Cardiac septum (tissue), 1 donor: ENCODE measurements around the gene SSTR4. TPM values are rescaled to one million over a fixed set of nuclear protein-coding genes. Genes with fewer than 3 reads are reported as not detected.
"Not testable (repeated sequence)": the region's sequence is repeated elsewhere in the genome, so short reads cannot be mapped to it uniquely, and the experiment has no call there.

ENCODE experiments used
- DNase-seq: peaks from one replicate; pipeline ENCODE4 v3.0.0-alpha.2; 2020; ENCODE audit warnings: low spot score
- intact Hi-C: fragments of 100-400 bp; cut with DNase I; formaldehyde crosslinking; loops from one replicate; pipeline ENCODE4 v1.14.0; 2022
- long read RNA-seq: library from polyadenylated mRNA; unstranded; transcript quantifications from one replicate; pipeline ENCODE4 v2.0.0, GENCODE V29; 2021
- total RNA-seq: library from RNA; stranded (reverse); fragmentation: NEBNext Ultra II Directional; extraction: Animal tissue kit (Norgen Biotek cat#: 25700); gene quantifications from one replicate; pipeline ENCODE4 v1.2.1, GENCODE V29; 2021
- donor health status: DM: no; HTN: no; CAD: no.

SSTR4 gene, protein sequence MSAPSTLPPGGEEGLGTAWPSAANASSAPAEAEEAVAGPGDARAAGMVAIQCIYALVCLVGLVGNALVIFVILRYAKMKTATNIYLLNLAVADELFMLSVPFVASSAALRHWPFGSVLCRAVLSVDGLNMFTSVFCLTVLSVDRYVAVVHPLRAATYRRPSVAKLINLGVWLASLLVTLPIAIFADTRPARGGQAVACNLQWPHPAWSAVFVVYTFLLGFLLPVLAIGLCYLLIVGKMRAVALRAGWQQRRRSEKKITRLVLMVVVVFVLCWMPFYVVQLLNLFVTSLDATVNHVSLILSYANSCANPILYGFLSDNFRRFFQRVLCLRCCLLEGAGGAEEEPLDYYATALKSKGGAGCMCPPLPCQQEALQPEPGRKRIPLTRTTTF
- total RNA-seq = not detected
- long read RNA-seq = 0 reads

DNA sequence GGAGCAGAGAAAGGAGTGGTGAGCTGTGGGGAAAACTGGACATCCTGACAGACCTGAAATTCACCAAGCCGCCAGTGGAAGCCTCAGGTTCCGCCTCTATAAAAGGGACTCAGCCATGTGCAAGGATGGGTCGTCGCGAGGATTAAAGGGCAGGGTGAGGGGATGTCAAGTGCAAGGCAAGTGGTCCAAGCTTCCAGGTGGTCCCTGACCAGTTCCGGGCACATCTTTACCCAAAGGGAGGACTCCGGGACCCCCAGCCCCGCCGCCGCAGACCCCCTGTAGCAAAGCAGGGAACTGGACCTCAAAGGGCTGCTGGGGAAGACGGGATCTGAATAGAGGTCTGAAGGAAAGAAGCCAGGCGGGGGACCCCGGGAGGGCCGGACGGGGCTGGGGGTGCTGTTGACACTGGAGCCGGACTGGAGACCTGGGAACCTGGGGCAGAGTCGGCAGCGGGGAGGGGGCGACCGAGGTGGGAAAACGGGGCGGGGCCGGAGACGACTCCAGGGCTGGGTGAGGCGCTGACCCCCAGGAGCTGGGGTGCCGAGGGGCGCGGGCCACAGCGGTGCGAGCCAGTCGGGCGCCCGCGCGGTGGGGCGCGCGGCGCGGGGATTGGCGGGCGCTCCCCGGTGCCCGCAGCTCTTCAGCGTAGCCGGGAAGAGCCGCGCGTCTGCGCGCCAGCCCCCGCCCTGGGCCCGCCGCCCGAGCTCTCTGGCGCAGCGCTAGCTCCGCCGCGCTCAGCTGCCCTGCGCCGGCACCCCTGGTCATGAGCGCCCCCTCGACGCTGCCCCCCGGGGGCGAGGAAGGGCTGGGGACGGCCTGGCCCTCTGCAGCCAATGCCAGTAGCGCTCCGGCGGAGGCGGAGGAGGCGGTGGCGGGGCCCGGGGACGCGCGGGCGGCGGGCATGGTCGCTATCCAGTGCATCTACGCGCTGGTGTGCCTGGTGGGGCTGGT lies at the start of gene SSTR4:
Gene SSTR4, plus strand, starts transcription at position 592 of the 951 bp plus-strand sequence. Its CDS starts 172 bp downstream, at position 764.
- intact Hi-C loops = no loop called here
- peak; percentile 70 for DNase-seq

DNA sequence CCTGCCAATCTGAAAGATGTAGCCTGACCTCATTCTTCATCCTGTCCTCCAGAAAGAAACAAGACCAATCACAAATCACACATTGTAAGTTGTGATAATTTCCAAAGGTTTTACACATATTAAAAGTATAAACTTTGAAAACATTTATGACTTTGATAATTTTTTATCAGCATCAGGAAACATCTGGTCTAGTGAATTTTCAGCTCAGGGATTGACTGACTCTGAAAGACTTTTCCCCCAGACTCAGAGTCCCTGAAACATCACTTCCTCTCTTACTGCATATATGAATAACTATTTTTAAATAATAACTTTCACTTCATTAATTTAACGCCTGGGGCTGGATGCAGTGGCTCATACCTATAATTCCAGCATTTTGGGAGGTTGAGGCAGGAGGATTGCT lies 48.5 kb upstream of the SSTR4 start:
- intact Hi-C loops = no loop called here
- no peak for DNase-seq

DNA sequence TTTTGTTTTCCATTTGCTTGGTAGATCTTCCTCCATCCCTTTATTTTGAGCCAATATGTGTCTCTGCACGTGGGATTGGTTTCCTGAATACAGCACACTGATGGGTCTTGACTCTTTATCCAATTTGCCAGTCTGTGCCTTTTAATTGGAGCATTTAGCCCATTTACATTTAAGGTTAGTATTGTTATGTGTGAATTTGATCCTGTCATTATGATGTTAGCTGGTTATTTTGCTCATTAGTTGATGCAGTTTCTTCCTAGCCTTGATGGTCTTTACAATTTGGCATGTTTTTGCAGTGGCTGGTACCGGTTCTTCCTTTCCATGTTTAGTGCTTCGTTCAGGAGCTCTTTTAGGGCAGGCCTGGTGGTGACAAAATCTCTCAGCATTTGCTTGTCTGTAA lies 43.7 kb upstream of the SSTR4 start:
- DNase-seq, intact Hi-C loops: not testable (repeated sequence)

DNA sequence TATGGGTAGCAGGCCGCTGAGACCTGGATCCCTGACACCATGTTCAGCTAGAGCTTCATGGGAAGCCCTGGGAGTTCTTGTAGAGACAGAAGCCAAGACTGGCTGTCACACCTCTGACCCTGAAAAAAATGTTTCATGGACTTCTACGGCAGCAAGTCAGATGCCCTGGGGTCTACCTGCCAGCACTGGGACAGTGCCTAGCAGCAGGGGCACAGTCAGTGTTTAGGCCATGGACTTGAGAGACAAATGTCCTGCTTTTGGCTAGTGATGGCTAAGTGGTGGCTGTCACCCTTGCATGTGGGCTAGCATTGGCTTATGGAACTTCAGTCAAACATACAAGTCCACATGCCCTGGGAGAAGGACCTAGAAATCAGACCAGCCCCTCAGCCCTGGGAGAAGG lies 41.3 kb upstream of the SSTR4 start:
- intact Hi-C loops = no loop called here

DNA sequence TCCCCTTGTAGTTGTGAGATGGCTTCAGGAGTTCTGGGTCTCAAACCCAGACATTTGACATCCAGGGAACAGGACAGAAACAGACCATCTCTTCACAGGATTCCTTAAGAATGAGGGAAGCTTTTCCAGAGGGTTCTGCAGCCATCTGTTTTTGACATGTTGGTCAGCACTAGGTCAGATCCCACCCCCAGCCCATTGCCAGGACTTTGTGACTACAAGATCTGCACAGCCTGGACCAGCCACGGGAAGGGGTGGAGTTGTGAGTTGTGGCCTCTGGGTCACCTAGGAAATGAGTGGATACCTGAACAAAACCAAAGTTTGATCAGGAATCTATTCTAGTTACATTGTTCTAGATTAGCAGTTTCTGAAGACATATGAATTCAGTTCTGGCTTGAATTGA lies 39.2 kb upstream of the SSTR4 start:
- intact Hi-C loops = no loop called here
- no peak for DNase-seq

More for the DNA sequence above, 41.3 kb upstream of the SSTR4 start:
- no peak for DNase-seq

DNA sequence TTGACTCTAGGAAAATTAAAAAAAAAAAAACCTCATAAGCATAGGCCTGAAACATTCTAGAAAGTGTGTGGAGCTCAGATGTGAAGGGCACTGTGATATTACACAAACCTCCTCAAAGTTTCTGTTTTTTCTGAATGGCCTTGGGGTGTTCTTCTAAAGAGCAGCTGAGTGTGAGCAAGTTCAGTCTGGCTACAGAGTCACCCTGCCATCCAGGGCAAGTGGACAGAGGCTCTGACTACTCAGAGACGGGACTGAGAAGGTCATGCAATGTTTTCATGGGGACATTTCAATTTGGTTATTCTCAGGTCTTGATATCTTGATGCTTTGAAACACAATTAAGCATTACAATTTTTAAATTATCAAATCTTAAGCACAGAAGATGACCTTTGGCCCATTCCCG lies 36.6 kb upstream of the SSTR4 start:
- intact Hi-C loops = no loop called here
- DNase-seq = no peak

DNA sequence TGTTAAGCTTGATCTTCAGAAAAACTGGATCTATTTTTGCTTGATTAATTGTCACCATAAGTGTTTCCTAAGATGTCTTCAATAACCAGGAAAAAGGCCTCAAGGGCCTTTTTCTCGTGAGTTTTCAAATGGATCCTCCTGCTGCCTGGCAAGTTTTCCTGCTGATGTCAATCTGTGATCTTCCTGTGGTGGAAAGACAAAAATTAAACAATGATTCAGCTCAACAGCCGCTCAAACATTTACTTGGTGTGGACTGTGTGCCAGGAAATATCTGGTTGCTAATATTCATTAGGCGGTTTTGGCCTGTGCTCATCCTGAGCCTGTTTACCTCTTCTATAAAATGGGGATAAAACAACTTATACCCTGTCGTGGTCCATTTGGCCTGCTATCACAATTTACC lies 35.4 kb upstream of the SSTR4 start:
- no peak for DNase-seq
- intact Hi-C loops = no loop called here

DNA sequence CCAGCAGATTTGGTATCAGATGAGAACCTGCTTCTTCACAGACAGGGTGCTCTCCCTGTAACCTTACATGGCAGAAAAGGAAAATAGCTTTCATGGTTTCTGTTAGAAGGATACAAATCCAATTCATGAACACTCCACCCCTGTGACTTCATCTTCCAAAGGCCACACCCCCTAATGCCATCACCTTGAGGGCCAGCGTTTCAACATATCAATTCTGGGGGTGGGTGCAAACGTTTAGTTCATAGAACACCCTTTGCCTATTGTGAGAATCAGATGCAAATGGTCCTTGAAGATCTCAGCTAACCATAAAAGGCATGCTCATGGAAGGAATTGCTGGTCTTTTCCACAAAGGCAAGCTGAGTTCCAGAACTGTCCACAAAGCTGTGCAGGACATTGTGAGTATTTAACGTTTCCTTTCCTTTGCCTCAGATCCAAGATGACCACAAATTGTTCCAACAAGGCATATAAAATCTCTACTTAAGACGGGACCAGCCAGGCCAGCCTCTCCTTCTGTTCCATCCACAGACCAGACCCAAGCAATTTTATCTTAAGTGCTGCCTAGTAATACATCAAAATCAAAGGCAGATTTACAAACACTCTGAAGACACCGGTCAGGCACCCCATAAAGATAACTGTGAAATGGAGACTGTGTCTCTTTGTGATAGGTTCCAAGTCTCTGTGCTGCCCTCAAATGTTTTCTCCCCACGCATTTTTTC lies 34.7 kb upstream of the SSTR4 start:
- intact Hi-C loops = no loop called here
- no peak for DNase-seq

DNA sequence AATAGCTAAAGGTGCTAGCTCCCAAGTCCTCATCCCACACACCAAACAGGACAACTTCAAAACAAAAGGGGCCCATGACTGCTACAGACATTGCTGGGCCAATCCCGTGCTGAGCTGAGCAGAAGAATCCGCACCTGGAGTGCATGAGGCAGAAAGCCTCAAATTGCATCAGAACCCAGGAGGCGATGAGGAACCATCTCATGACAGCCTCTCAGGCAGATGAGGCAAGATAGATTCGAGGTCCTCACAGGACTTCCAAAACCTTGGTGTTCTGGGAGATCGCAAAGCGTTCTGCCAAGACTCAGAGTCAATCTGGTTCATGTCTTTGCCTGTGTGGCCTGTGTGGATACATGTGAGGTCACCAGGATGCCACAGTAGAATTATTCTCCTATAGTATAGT lies 32.8 kb upstream of the SSTR4 start:
- intact Hi-C loops = no loop called here
- no peak for DNase-seq

DNA sequence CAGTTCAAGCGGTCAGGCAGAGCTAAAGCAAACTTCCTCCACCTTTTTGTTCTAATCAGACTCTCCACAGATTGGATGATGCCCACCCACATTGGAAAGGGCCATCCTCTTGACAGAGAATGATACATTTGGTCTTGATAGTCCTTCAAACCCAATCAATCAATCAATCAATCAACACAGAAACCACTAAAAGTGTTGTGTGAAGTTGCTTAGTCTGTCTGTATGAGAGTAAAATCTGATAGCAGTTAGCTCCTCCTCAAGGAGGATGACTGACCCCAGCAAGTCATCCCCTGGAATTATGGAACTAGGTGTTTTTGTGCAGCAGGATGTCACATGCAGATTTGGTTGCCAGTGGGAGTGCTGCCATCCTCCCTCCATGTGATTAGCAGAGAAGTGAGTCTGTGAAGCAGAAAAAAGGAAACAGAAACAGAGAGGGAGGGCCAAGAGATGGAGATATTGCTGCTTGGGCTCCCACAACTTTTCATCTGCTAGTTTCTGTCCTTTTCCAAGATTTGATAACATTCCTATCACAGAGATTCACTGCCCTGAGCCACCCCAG lies 32.0 kb upstream of the SSTR4 start:
- intact Hi-C loops = no loop called here
- DNase-seq = no peak

DNA sequence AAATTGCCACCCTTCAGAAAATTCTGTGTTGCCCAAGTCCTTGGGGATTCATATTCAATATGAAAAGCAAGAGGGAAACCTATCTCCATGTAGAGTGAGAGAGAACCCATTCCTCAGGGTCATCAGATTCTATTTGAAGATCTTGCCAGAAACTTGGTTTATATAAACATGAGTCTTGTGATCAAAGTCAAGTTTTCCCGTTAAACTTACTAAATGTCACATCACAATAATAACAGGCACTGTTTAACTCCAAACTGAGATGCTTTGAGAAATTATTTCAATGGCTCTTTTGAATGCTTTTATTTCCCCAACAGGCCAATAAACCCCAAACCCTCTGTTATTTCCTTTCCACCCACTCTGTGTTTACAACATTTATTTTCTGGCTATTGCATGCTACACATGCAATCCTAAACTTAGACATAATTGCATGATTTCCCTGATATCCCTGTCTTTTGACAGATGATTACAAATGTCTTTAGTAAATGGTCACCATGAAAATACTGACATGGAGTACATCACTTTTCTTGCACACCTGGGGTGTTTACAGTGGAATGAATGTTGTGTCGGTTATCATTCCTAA lies 31.1 kb upstream of the SSTR4 start:
- no peak for DNase-seq

DNA sequence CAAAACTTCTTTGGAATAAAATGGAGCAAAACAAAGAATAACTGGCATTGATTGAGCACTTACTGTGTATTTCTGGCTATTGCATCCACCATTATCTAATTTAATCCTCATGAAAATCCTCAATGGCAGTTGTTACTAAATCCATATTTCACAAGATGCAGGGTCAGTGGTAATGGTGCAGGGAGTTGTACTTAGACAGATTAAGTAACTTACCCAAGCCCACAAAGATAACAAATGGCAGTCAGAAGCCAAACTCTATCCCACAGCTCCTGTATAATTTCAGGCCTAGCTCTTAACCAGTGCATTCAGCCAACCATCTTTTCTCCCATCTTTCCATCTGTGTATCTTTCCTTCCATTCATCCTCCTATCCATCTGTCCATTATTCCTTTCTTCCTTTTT lies 29.3 kb upstream of the SSTR4 start:
- no peak for DNase-seq
- intact Hi-C loops = no loop called here

More for the DNA sequence above, 31.1 kb upstream of the SSTR4 start:
- intact Hi-C loops = no loop called here

DNA sequence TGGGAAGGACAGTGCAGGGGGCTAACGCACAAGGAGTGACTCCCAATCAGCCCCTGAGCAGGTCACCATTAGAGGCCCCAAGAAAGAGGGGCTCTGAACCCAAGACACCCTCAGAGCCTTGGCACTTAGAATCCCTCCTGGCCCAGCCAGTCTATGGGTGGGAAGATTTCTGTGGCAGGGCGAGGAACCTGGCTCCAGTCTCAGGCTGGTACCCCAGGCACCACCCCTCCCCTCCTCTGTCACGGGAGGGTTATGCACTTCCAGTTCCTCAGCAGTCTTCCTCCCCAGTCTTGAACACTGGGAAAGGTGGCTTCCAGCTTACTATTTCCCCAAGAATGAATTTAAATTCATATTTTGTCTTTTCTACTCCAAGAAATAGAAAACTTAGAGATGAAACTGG lies 27.6 kb upstream of the SSTR4 start:
- intact Hi-C loops = no loop called here
- DNase-seq = no peak

DNA sequence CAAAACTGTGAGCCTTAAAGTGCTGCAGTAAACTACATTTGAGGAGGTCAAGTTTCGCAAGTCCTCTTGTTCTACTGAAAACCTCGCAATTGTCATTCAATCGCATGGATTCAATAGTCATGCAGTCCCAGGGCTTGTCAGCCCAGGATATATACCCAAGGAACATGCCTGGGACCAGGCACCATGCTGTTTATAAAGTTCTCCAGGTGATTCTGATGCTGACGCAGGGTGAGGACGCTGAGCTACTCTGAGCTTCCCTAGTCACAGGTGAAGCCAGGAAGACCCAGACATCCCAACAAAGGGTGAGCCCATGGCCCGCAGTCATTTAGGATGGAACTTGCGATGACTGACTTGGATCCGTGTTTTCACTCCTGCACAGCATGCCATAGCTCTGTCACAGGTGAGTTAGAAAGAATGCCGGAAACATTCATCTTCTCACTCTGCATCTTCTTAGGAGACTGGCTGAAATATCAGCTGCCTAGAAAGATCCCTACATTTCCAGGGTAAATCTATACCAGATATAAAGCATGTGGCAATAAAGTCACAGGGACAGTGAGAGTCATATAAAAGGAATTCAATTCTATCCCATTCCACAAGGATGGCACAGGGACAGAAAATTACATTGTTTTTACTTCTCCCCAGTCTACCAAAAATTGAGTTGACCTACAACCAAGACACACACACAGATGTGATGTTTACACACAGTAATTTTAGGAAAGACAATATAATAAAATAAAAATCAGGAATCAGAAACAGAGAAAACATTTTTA lies 27.0 kb upstream of the SSTR4 start:
- intact Hi-C loops = no loop called here

DNA sequence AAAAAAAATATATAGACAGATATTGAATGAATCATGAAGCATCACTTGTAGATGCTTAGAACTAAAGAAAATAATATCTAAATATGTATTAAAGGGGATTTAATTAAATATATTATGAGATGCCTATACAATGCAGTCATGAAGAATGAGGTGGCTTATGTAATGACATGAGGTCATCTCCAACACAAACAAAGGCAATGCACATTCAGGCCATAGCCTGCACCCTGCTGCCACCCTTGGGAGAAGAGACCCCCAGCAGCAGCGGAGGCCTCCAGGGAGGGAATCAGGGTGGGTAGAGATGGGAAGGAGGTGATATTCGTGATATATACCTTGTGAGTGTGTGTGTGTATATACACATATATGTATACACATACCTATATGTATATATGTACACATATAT lies 26.4 kb upstream of the SSTR4 start:
- intact Hi-C loops = no loop called here
- DNase-seq = no peak

More for the DNA sequence above, 27.0 kb upstream of the SSTR4 start:
- DNase-seq = no peak

DNA sequence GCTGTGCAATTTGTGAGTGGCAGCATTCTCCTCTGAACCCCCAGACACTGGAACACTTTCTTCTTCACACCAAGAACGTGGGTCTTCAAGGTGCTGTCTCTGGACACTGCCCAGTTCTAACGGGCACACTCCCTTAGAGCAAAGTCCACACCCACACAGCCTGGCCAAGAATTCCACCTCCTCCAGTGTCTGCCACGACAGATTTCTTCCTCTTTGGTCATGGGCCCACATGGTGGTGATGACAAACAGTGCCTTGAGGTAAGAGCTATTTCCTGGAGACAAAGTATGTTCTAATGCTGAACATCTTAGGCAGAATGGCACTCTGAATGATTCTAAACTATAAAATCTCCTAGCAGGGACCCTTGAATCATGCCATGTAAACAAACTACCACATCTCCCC lies 25.5 kb upstream of the SSTR4 start:
- intact Hi-C loops = no loop called here
- no peak for DNase-seq

DNA sequence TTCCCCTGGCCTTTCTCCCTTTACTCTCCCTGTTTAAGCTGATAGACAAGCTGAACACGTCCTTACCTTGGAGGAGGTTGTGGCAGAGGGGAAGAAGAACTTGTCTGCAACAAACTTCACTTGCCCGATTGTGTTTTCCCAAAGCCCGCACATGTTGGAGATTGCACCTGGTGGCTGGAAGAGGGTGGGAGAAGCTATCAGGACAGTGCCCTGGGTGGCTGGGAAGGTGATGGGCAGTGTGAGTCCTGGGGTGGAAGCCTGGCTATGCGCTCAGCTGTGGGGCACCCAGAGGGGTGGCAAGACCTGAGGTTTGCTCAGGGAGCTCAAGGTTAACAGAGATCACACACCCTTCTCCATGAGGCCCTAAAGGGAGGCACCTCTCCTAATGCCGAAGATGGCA lies 25.0 kb upstream of the SSTR4 start:
- no peak for DNase-seq
- intact Hi-C loops = no loop called here

DNA sequence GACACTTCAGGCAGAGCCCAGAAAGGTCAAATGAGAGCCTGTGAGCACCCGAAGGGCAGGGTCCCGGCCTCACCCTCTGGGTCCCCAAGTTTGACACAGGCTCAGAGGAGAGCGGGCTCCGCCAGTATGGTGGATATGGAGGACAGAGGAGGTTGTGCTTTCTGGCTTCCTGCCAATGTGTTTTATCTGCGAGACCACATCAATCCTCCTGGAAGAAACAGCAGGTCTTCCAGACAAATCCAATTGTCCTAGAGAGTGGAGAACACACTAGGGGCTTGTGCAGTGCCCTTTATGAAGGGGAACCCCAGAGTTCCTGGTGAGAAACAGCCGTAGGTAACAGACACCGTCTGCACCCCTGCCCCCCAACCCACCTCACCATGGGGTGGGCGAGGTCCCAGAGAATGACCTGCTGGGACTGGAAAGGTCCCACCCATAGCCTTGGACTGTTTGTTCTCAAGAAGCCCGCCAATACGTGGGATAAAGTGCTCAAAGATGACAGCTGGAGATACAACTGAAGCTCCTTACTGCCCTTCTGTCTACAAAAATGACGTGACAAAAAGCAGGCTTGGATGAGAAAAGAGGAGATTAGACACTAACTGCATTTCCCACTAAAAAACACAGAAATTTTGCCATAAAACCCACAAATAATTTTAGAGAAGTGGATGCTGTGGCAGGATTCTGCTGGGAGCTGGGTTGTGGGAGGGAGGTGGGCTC lies 23.9 kb upstream of the SSTR4 start:
- peak; percentile 43 for DNase-seq
- intact Hi-C loops = no loop called here
